NCI-H1694 treated with DMSO at 0.1 percent for 48 hours (cell line): ENCODE data around the gene PLEKHA6.
A peak's percentile ranks its signal among the peaks of the same experiment; 100 is the strongest.

Experiments used
- DNase-seq: peaks from one replicate; lab custom pipeline; 2025; lab: John Stamatoyannopoulos, UW

PLEKHA6 gene

GRCh38 chr1:204354579-204354978, 5.2 kb downstream of the PLEKHA6 start:
- no peak for DNase-seq

GRCh38 chr1:204353213-204353910, 6.4 kb downstream of the PLEKHA6 start:
- DNase-seq, result no peak

- peak; percentile 57 for DNase-seq
These were observed 8.7 kb downstream of the PLEKHA6 start for GRCh38 chr1:204350857-204351573.

GRCh38 chr1:204350312-204350711, 9.4 kb downstream of the PLEKHA6 start:
- DNase-seq, result no peak

- no peak for DNase-seq
These were observed 10.1 kb downstream of the PLEKHA6 start for GRCh38 chr1:204349602-204350001.

GRCh38 chr1:204348722-204349121, 11.0 kb downstream of the PLEKHA6 start:
- DNase-seq, result no peak

GRCh38 chr1:204348242-204348641, 11.5 kb downstream of the PLEKHA6 start:
- no peak for DNase-seq

GRCh38 chr1:204345941-204346645, 13.6 kb downstream of the PLEKHA6 start:
- peak; percentile 23 for DNase-seq

GRCh38 chr1:204345438-204345841, 14.3 kb downstream of the PLEKHA6 start:
- DNase-seq, result no peak

- no peak for DNase-seq
These were observed 14.9 kb downstream of the PLEKHA6 start for GRCh38 chr1:204344665-204345355.

- peak; percentile 32 for DNase-seq
These were observed 15.9 kb downstream of the PLEKHA6 start for GRCh38 chr1:204343802-204344201.

GRCh38 chr1:204343247-204343646, 16.5 kb downstream of the PLEKHA6 start:
- DNase-seq, result no peak

GRCh38 chr1:204342310-204342709, 17.4 kb downstream of the PLEKHA6 start:
- no peak for DNase-seq

GRCh38 chr1:204341380-204341779, 18.3 kb downstream of the PLEKHA6 start:
- DNase-seq, result no peak

GRCh38 chr1:204340081-204340889, 19.4 kb downstream of the PLEKHA6 start:
- DNase-seq, result peak; percentile 30

- DNase-seq, result no peak
These were observed 20.2 kb downstream of the PLEKHA6 start for GRCh38 chr1:204339541-204339940.

GRCh38 chr1:204338997-204339396, 20.7 kb downstream of the PLEKHA6 start:
- DNase-seq, result no peak

- no peak for DNase-seq
These were observed 21.4 kb downstream of the PLEKHA6 start for GRCh38 chr1:204338360-204338759.

GRCh38 chr1:204337583-204337982, 22.1 kb downstream of the PLEKHA6 start:
- DNase-seq, result no peak

GRCh38 chr1:204337036-204337429, 22.7 kb downstream of the PLEKHA6 start:
- no peak for DNase-seq

- no peak for DNase-seq
These were observed 23.2 kb downstream of the PLEKHA6 start for GRCh38 chr1:204336421-204337035.
